Activated T-cell treated with anti-CD3 and anti-CD28 coated beads for 1 hour (primary cell): Measurements from ENCODE around the gene NXN.
"Not testable (repeated sequence)": the region's sequence is repeated elsewhere in the genome, so short reads cannot be mapped to it uniquely, and the experiment has no call there.

Experiments
- DNase-seq: peaks from one replicate; pipeline ENCODE4 v3.0.0-alpha.2; 2020; ENCODE audit warnings: low read depth

Gene NXN

GRCh38 chr17:979212-979538 is 401 bp downstream of the NXN start:
- DNase-seq: no peak

- DNase-seq: no peak
Measured at GRCh38 chr17:978103-979093, 1.2 kb downstream of the NXN start.

- no peak for DNase-seq
Measured at GRCh38 chr17:977166-977565, 2.4 kb downstream of the NXN start.

GRCh38 chr17:976312-976711 is 3.3 kb downstream of the NXN start:
- no peak for DNase-seq

- DNase-seq: no peak
Measured at GRCh38 chr17:975371-975915, 4.1 kb downstream of the NXN start.

GRCh38 chr17:974778-975177 is 4.8 kb downstream of the NXN start:
- DNase-seq: not testable (repeated sequence)

GRCh38 chr17:973053-973452 is 6.5 kb downstream of the NXN start:
- no peak for DNase-seq

- not testable (repeated sequence) for DNase-seq
Measured at GRCh38 chr17:971861-972260, 7.7 kb downstream of the NXN start.

- no peak for DNase-seq
Measured at GRCh38 chr17:970364-970763, 9.2 kb downstream of the NXN start.

GRCh38 chr17:969811-970355 is 9.7 kb downstream of the NXN start:
- DNase-seq: no peak

- DNase-seq: no peak
Measured at GRCh38 chr17:968812-969730, 10.5 kb downstream of the NXN start.

- DNase-seq: no peak
Measured at GRCh38 chr17:967122-967521, 12.5 kb downstream of the NXN start.

- no peak for DNase-seq
Measured at GRCh38 chr17:965311-965989, 14.1 kb downstream of the NXN start.

- DNase-seq: no peak
Measured at GRCh38 chr17:964876-965275, 14.7 kb downstream of the NXN start.

- no peak for DNase-seq
Measured at GRCh38 chr17:962670-963069, 16.9 kb downstream of the NXN start.

GRCh38 chr17:962166-962565 is 17.4 kb downstream of the NXN start:
- no peak for DNase-seq

GRCh38 chr17:958712-959451 is 20.7 kb downstream of the NXN start:
- DNase-seq: no peak

GRCh38 chr17:957856-958421 is 21.6 kb downstream of the NXN start:
- no peak for DNase-seq

- no peak for DNase-seq
Measured at GRCh38 chr17:956905-957304, 22.7 kb downstream of the NXN start.

- no peak for DNase-seq
Measured at GRCh38 chr17:954431-955164, 25.0 kb downstream of the NXN start.
